ENCODE measurements around the gene ERN1. TPM values are rescaled to one million over a fixed set of nuclear protein-coding genes. Genes with fewer than 3 reads are reported as not detected.
A peak's percentile ranks its signal among the peaks of the same experiment; 100 is the strongest.

ERN1 gene
- total and polyA plus RNA-seq, 2 donors from 2014 or later: 2.8 to 37.0 TPM

GRCh38 chr17:64155129-64155528, 25.2 kb upstream of the ERN1 start:
- Histone ChIP-seq H3K27ac (ENCODE audit: low read depth in 2 of 2, low read length in 2 of 2) (peak overlapping the region; percentile 71 to 73), H3K27me3 (ENCODE audit: control insufficient read depth, insufficient read depth, low read length) (no peaks in the 10 kb centered on the region), H3K9me3 (ENCODE audit: control insufficient read depth in 2 of 3, insufficient read depth in 1 of 3, low read length in 3 of 3) (no peaks in the 10 kb centered on the region), H3K36me3 (ENCODE audit: control insufficient read depth in 2 of 3, insufficient read depth in 3 of 3, low read length in 3 of 3) (peaks cover 2 to 12% (median 5%) of the 10 kb centered on the region in 3 donors), H3K9ac (ENCODE audit: low read length in 3 of 3) (no peak overlapping the region), H3K4me3 (ENCODE audit: low read length in 3 of 3) (no peak overlapping the region), H3K4me1 (ENCODE audit: control insufficient read depth in 2 of 3, insufficient read depth in 2 of 3, low read depth in 1 of 3, low read length in 3 of 3) (peaks cover 3 to 37% (median 27%) of the 10 kb centered on the region in 3 donors)
- FAIRE-seq (no peak), DNase-seq (peak in 1 of 5 donors; percentile 48)
- intact Hi-C loops (cut with DNase I): loop anchor here (10.0 kb wide), 1 partner anchor 120 kb away; no protein-coding TSS in a partner anchor
- TF ChIP-seq, protein P1, sequence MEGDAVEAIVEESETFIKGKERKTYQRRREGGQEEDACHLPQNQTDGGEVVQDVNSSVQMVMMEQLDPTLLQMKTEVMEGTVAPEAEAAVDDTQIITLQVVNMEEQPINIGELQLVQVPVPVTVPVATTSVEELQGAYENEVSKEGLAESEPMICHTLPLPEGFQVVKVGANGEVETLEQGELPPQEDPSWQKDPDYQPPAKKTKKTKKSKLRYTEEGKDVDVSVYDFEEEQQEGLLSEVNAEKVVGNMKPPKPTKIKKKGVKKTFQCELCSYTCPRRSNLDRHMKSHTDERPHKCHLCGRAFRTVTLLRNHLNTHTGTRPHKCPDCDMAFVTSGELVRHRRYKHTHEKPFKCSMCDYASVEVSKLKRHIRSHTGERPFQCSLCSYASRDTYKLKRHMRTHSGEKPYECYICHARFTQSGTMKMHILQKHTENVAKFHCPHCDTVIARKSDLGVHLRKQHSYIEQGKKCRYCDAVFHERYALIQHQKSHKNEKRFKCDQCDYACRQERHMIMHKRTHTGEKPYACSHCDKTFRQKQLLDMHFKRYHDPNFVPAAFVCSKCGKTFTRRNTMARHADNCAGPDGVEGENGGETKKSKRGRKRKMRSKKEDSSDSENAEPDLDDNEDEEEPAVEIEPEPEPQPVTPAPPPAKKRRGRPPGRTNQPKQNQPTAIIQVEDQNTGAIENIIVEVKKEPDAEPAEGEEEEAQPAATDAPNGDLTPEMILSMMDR (IDR thresholded peaks at IDR 0.05; ENCODE audit: borderline replicate concordance, extremely low read depth, insufficient read depth): no peak

DNA sequence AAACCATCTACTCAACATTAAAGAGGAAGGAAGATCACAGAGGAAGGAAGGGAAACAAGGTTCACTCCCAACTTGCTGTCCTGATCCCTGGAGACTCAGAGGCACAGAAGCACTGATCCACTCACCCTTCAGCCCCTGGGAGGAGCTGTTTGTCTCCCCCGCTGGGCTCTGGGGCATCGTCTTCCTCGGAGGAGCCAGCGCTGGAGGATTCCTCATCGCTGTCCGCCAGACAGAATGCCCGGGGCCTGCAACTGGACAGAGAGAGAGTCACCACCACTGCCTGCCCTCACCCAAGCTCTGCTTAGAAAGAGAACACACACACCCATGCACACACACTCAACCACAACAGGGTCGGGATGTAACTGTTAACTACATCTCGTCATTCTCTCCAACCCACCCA, 24.8 kb upstream of the ERN1 start:
- peaks cover 2 to 12% (median 5%) of the 10 kb centered on the region in 3 donors for H3K36me3 ChIP-seq (ENCODE audit: control insufficient read depth in 2 of 3, insufficient read depth in 3 of 3, low read length in 3 of 3)
- TF ChIP-seq, protein P1 (IDR thresholded peaks at IDR 0.05; ENCODE audit: borderline replicate concordance, extremely low read depth, insufficient read depth): no peak
- no peak overlapping the region for H3K4me3 ChIP-seq (ENCODE audit: low read length in 3 of 3)
- intact Hi-C loops (cut with DNase I): loop anchor here (10.0 kb wide), 1 partner anchor 120 kb away; no protein-coding TSS in a partner anchor
- H3K27ac ChIP-seq (ENCODE audit: low read depth in 2 of 2, low read length in 2 of 2): no peak overlapping the region
- no peak for FAIRE-seq
- no peak overlapping the region for H3K9ac ChIP-seq (ENCODE audit: low read length in 3 of 3)
- no peaks in the 10 kb centered on the region for H3K9me3 ChIP-seq (ENCODE audit: control insufficient read depth in 2 of 3, insufficient read depth in 1 of 3, low read length in 3 of 3)
- no peaks in the 10 kb centered on the region for H3K27me3 ChIP-seq (ENCODE audit: control insufficient read depth, insufficient read depth, low read length)
- DNase-seq: peak in 3 of 5 donors; percentile 36 to 75 (median 61)
- H3K4me1 ChIP-seq (ENCODE audit: control insufficient read depth in 2 of 3, insufficient read depth in 2 of 3, low read depth in 1 of 3, low read length in 3 of 3): peaks cover 3 to 37% (median 27%) of the 10 kb centered on the region in 3 donors

- TF ChIP-seq, protein P1 (IDR thresholded peaks at IDR 0.05; ENCODE audit: borderline replicate concordance, extremely low read depth, insufficient read depth): no peak
- Histone ChIP-seq H3K9ac (ENCODE audit: low read length in 3 of 3) (no peak overlapping the region), H3K4me1 (ENCODE audit: control insufficient read depth in 2 of 3, insufficient read depth in 2 of 3, low read depth in 1 of 3, low read length in 3 of 3) (peaks cover 3 to 37% (median 26%) of the 10 kb centered on the region in 3 donors)
These were observed 24.4 kb upstream of the ERN1 start for GRCh38 chr17:64154313-64154695.

More at GRCh38 chr17:64154313-64154695, 24.4 kb upstream of the ERN1 start:
- Histone ChIP-seq H3K4me3 (ENCODE audit: low read length in 3 of 3) (no peak overlapping the region), H3K27me3 (ENCODE audit: control insufficient read depth, insufficient read depth, low read length) (no peaks in the 10 kb centered on the region), H3K9me3 (ENCODE audit: control insufficient read depth in 2 of 3, insufficient read depth in 1 of 3, low read length in 3 of 3) (no peaks in the 10 kb centered on the region), H3K36me3 (ENCODE audit: control insufficient read depth in 2 of 3, insufficient read depth in 3 of 3, low read length in 3 of 3) (peaks cover 2 to 12% (median 5%) of the 10 kb centered on the region in 3 donors), H3K27ac (ENCODE audit: low read depth in 2 of 2, low read length in 2 of 2) (no peak overlapping the region)
- intact Hi-C loops (cut with DNase I): loop anchor here (10.0 kb wide), 1 partner anchor 120 kb away; no protein-coding TSS in a partner anchor
- FAIRE-seq (no peak), DNase-seq (peak in 3 of 5 donors; percentile 24 to 78 (median 65))
